Caki2 (cell line): ENCODE measurements around the gene KLHDC1. TPM values are rescaled to one million over a fixed set of nuclear protein-coding genes. Genes with fewer than 3 reads are reported as not detected.
"Not testable (repeated sequence)": the region's sequence is repeated elsewhere in the genome, so short reads cannot be mapped to it uniquely, and the experiment has no call there.

Experiments
- DNase-seq: peaks from one replicate; pipeline ENCODE4 v3.0.0-alpha.2; 2015; ENCODE audit warnings: low read depth
- in situ Hi-C: cut with HindIII; loops from 2 replicates; pipeline ENCODE4 v1.10.0; 2016; ENCODE audit warnings: low sequenced_read_pairs, low pct_unique_long_range_greater_than_20kb, mixed read lengths
- total RNA-seq: library from RNA; depleted of rRNA; stranded (reverse); fragments of >200 nt; shearing (Covaris generic); gene quantifications from 2 replicates; pipeline ENCODE4 v1.2.3, GENCODE V29; 2014; ENCODE audit warnings: low replicate concordance; rRNA removed

KLHDC1 gene, protein sequence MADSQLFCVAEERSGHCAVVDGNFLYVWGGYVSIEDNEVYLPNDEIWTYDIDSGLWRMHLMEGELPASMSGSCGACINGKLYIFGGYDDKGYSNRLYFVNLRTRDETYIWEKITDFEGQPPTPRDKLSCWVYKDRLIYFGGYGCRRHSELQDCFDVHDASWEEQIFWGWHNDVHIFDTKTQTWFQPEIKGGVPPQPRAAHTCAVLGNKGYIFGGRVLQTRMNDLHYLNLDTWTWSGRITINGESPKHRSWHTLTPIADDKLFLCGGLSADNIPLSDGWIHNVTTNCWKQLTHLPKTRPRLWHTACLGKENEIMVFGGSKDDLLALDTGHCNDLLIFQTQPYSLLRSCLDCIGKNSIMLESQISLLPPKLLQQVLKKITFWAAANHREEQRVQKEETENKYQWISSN
- total RNA-seq = 0.26 TPM in 1 of 2 replicates, not detected in the other

DNA sequence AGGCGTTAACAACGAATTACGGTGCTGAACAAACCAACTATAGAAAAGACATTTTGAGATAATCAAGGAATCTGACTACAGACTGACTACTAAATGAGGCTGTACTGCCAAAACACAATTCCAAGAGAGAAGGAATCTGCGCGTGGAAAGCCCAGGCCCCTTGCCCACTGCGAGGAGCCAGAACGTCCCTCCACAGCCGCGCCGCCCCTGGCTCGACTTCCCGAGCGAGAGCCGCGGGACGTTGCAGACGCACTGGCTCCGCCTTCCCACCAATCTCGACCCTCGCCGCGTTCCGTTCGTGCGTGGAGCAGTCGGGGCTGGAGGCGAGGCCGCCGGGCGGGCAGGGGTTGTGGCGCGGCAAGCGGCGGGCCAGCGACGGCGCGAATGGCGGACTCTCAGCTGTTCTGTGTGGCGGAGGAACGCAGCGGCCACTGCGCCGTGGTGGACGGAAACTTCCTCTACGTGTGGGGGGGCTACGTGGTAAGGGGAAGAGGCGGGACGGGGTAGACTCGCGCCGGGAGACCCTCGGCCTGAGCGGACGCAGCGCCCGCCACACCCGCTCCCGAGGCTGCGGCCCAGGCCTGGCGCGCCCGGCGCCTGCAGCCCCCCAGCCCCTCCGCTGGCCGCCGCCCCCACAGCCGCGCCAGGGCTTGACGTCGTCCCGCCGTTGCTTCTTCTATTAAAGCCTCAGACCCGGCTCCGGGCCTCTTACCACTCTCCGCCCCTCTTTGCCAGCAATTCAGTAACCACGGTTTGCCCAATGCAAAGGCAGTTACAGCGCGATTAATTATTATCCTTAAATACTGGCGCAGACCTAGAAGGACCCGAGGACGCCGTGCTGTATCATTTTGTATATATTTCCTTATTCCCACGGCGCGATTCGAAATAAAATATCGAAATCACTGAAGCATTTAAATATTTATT, at the start of gene KLHDC1:
Gene KLHDC1, plus strand, starts transcription at position 310 of the 924 bp plus-strand sequence. Its CDS starts 75 bp downstream, at position 385.
- in situ Hi-C loops = no loop called here
- DNase-seq = peak; percentile 79

DNA sequence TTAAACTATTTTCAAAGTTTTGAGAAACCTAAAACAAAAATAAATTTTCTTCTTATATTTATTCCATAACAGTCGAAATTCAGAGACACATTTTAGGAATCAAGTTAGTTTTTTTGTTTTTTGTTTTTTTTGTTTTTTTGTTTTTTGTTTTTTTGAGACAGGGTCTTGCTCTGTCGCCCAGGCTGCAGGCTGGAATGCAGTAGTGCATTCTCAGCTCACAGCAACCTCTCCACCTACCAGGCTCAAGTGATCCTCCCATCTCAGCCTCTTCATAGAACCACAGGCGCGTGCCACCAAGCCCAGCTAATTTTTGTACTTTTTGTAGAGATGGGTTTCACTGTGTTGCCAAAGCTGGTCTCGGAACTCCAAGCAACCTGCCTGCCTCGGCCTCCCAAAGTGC, 39.4 kb upstream of the KLHDC1 start:
- DNase-seq = no peak
- in situ Hi-C loops = loop anchor here (10.0 kb wide), 1 partner anchor 121 kb away; no protein-coding TSS in a partner anchor

DNA sequence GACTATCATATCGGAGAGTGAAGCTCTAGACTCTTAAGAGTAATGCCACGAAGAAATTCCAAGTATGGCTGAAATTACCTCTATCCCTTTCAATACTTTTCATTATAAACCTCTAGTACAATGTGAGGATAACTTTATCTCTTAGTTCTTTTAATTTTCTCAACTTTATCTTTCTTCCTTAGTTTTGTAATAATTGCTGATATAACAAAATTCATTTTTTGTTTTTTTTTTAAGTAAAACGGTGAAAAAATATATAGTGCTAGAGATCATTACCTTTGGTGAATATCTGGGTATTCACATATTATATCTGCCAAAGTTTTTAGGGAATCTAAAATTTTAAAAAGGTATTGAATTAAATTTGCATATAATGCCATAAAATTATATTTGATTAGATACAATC, 38.4 kb upstream of the KLHDC1 start:
- DNase-seq = no peak
- in situ Hi-C loops = loop anchor here (10.0 kb wide), 1 partner anchor 120 kb away; no protein-coding TSS in a partner anchor

DNA sequence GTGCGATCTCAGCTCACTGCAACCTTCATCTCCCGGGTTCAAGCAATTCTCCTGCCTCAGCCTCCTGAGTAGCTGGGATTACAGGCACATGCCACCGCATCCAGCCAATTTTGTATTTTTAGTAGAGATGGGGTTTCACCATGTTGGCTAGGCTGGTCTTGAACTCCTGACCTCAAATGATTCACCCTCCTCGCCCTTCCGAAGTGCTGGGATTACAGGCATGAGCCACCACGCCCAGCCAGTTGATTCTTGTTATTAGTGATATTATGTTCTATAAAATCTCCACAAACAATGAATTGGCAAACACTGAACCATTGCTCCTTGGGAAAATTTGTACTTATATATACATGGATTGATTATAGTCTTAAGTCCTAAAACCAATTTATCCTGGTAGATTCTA, 35.4 kb upstream of the KLHDC1 start:
- in situ Hi-C loops = loop anchor here (10.0 kb wide), 1 partner anchor 117 kb away; no protein-coding TSS in a partner anchor
- DNase-seq = not testable (repeated sequence)

DNA sequence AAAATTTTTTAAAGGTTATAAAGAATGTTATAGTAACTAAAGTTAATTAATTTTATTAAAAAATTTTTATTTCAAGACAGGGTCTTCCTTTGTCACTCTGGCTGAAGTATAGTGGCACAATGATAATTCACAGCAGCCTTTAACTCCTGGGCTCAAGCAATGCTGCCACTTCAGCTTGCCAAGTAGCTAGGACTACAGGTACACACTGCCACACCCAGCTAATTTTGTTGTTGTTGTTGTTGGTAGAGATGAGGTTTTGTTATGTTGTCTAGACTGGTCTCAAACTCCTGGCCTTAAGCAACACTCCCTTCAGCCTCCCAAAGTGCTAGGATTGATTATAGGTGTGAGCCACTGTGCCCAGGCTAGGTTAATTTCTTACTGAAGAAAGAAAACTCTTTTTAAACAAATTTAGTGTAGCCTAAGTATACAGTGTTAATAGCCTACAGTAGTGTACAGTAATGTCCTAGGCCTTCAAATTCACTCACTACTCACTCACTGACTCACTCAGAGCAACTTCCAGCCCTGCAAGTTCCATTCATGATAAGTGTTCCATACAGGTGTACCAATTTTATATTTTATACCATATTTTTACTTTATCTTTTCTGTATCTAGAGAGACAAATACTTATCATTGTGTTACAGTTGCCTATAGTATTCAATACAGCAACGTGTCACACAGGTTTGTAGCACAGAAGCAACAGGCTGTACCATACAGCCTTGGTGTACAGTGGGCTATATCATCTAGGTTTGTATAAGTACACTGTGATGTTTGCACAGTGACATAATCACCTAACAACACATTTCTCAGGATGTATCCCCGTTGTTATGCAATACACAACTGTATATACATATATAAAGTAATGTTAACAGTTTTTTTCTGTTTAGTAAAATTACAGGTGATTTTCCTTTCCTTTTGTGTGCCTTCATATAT, 33.1 kb upstream of the KLHDC1 start:
- no peak for DNase-seq
- in situ Hi-C loops = loop anchor here (10.0 kb wide), 1 partner anchor 115 kb away; no protein-coding TSS in a partner anchor

DNA sequence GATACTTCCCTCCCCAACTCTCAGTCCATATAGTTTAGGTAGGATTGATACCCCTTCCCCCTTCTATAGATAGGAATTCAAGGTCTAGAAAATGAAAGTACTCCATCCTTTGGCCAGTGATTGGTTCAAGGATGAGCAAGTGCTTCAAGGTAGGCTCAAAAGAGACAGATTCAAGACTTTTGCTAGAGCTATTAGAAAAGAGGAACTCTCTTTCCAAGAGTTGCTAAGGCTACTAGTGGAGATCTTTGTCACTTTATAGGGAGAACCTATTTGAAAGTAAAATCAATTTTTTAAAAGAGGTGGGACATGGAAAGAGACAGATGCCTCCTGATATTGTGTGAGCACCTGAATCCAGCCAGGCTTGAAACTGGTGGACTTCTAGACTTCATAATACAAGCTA, 22.4 kb upstream of the KLHDC1 start:
- no peak for DNase-seq
- in situ Hi-C loops = no loop called here

DNA sequence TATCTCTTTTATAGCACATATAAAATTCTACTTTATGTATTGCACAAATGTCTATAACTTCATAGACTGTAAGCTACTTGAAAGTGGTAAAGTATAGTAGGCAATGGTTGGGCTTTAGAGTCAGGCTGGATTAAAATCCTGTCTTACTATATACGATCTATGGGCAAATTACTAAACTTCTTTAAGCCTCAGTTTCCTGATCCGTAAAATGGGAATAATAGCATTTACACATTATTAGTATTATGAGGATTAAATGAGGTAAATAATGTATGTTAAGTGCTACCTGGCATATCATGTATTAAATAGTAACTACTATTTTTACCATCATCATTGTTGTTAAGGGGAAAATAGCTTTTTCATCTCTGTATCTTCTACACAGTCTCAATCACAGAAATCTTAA, 19.3 kb upstream of the KLHDC1 start:
- in situ Hi-C loops = no loop called here
- no peak for DNase-seq

DNA sequence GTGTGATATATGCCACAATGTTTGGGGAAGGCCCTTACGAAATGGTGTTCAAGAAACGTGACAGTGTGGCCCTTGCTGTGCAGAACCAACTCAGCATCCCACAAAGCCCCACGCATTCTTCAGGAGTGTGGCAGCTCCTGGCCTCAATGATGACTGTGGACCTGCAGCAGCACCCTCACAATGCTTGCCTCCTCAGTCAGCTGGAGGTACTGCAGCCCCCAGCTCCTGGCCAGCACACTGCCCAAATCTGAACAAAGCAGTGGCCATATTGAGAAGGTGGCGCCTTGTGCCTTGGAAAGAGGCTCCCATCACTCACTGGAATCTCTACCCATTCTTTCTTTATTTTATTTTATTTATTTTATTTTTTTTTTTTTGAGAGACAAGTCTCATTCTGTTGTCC, 15.3 kb upstream of the KLHDC1 start:
- no peak for DNase-seq
- in situ Hi-C loops = no loop called here

DNA sequence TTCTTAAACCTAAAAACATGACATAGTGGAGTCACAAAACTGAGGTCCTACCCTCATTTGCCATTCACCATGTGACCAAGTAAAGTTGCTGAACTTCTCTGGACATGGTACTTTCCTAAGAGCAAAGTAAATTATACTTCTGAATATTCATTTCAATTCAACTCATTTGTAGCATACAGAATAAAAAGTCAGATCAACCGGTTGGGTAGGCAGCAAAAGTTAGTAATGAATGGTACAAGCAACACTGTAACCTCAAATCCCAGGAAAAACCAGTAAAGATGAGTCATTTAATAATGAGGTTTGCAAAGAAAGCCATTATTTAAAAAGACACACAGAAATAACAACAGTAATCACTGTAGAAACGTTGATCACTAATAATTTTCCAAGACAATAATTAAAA, 13.6 kb upstream of the KLHDC1 start:
- in situ Hi-C loops = no loop called here
- peak; percentile 16 for DNase-seq

DNA sequence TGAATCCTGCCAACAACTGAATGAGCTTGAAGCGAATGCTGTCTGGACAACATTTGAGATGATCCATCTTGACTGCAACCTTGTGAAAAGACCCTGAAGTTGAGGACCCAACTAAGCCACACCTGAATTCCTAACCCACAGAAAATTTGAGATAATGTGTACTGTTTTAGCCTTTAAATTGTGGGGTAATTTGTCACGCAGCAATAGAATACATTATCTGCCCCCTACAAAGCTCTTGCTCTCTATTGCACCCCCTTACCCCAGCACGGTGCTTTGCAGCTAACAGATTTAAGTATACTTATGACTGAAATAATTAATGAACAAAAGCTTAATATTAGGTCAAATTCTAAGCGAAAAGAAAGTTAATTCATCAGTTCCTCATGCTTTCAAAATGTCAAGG, 6.5 kb upstream of the KLHDC1 start:
- in situ Hi-C loops = no loop called here

DNA sequence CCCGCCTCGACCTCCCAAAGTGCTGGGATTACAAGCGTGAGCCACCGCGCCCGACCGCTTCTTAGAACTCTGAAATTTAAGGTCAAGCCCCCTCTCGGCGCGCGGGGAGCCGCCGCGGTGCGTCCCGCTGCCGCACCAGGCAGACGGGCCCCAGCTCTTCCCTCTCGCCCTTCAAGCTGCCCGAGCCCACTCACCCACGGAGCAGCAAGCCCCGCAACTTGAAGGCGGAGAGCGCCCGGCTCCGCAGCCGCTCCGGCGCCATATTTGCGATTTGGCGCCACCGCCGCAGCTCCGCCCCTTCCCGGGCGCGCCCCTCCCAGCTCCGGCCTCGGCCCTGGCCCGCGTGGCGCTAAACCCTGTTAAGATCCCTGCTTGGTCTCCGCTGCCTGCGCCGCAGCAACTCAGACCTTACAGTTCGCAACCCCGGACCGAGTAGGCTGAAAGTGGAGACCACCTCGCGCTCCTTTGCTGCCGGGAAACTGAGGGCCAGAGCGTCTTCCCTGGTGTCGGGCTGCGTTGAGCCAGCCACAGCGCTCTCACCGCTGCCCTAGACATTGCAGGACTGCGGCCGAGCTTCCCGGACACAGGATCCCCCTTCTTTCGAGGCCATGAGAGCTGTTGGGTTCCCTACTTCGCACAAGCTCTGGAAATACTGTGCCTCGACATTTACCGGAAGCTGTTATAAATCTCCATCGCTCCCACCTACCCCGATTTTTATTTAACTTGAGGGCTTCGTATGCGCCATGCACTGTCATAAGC, 4.8 kb upstream of the KLHDC1 start, which contains the start of gene POLE2:
Gene POLE2, minus strand, starts transcription at position 273 of the 759 bp plus-strand sequence. Its CDS starts 11 bp downstream, at position 262.
- in situ Hi-C loops = no loop called here
- peak; percentile 77 for DNase-seq

More for the DNA sequence above, 6.5 kb upstream of the KLHDC1 start:
- no peak for DNase-seq

DNA sequence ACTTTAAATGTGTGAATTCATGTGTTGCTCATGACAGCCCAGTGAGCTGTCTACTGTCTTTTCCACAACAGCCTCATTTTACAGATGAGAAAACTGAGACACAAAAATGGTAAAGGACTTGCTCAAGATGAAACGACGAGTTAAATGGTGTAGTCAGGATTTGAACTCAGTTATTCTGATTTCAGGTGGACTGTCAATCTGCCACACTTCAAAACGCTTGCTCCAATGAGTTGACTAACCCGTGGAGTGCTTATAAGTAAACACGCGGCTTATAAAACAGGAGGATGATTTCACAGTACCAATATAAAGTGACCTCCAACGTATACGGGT, 4.3 kb upstream of the KLHDC1 start:
- in situ Hi-C loops = no loop called here
- no peak for DNase-seq

DNA sequence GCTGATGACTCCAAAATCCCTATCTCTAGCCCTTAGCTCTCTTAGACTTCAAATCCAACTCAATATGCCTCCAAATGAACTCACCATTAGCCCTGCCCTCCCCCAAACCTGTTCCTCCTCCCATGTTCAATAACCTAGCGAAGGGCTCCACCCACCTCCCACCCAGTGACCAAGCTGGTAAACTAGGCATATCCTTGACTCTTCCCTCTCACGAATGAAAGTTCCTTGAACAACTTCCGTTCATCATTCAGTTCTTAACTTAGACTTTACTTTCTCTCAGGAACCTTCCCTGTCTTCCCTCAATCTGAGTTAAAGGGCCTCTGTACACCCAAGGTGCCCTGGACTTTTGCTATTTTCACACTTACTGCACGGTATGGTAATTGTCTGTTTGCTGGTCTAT, 1.9 kb upstream of the KLHDC1 start:
- DNase-seq = peak; percentile 32
- in situ Hi-C loops = no loop called here

DNA sequence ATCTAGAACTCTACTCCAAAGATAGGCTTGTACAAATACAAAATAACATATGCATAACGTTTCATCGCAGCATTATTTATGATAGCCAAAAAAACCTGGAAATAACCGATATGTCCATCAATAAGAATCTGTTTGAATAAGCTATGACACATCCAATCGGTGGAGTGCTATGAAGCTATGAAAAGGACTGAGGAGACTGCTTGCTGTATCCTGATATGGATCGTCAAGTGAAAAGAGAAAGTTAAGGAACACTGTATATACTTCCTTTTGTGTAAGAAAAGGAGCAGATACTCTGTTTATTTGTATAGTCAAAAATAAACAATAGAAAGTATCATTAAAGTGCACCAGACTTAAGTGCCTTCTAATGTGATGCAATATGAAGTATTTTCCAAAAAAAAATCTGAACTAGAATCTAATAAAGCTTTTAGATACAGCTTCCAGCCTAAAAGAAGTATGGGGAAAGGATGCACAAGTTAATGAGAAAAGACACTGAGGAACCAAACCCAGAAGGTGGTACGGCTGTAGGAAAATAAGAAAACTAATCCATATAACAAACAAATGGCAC, 645 bp upstream of the KLHDC1 start:
- DNase-seq = no peak
- in situ Hi-C loops = no loop called here

DNA sequence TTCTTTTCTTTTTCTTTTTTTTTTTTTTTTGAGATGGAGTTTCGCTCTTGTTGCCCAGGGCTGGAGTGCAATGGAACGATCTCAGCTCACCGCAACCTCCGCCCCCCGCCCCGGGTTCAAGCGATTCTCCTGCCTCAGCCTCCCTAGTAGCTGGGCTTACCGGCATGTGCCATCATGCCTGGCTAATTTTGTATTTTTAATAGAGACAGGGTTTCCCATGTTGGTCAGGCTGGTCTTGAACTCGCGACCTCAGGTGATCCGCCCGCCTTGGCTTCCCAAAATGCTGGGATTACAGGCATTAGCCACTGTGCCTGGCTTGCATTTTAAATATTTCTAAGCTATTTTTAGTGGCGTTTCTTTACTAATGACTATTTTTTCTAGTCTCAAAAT, 810 bp downstream of the KLHDC1 start:
- in situ Hi-C loops, DNase-seq: not testable (repeated sequence)

DNA sequence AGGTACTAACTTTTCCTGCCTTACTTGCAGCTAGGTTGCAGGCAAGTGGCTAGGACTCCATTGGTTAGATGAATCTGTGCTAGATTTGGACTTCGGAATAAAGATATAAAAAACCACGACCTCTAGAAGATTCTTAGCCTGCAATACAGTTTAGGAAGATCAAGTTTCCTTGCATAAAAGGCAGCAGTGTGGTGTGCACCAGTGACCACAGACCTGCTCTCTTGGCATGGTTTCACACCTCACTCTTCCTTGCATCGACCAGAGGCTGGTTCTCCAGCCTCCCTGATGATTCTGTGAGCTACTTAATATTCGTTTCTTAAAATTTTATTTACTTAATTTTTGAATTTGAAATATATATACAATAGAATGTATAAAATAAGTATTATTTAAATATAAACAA, 9.8 kb downstream of the KLHDC1 start:
- in situ Hi-C loops = loop anchor here (10.0 kb wide), 1 partner anchor 52 kb away; no protein-coding TSS in a partner anchor
- DNase-seq = no peak

DNA sequence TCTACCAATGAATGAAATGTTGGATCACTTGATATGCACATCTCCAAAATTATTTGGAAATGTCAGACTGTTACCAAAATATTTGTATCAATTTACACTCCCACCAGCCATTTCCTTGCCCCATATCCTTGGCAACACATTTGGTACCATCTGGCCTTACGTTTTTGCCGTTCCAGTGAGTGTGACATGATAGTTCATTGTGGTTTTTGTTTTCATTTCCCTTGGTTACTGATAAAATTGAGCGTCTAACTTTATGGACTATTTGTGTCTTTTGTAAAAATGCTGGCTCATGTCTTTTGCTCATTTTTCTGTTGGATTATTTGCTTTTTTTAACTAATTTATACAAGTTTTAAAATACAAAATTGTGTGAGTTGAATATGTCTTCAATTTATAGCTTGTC, 11.0 kb downstream of the KLHDC1 start:
- DNase-seq = no peak

More for the DNA sequence above, 11.0 kb downstream of the KLHDC1 start:
- in situ Hi-C loops = loop anchor here (10.0 kb wide), 1 partner anchor 51 kb away; no protein-coding TSS in a partner anchor
